ENCODE results near the gene DBF4. TPM values are rescaled to one million over a fixed set of nuclear protein-coding genes. Genes with fewer than 3 reads are reported as not detected.

The DBF4 gene
- total and polyA plus RNA-seq, 10 of the 15 experiments (the other 5 are each of a cell fraction or from before 2014, with no cell fraction given), result 29.3 to 89.8 (median 62.4) TPM

GRCh38 chr7:87933953-87934698, 57.8 kb downstream of the DBF4 start, which contains the start of gene ADAM22 (continued):
- TF ChIP-seq NR2C2 (IDR thresholded peaks at IDR 0.05; ENCODE audit: borderline replicate concordance, control insufficient read depth, insufficient read length, low read depth) (no peak), RAD21 (IDR thresholded peaks at IDR 0.05; ENCODE audit: insufficient read depth, low read depth, low read length) (peak; percentile 19; the same call in 1 of the 2 replicates), ETV6 (conservative IDR thresholded peaks at IDR 0.05 in 1 of 2, IDR thresholded peaks at IDR 0.05 in 1 of 2; ENCODE audit: borderline replicate concordance in 1 of 2, low read depth in 1 of 2) (0 out of 4 replicates have a peak, but pooled peaks of 1 of the 2 experiments have one; percentile 9), HCFC1 (IDR thresholded peaks at IDR 0.05; ENCODE audit: low read length) (peak; percentile 95), POU2F2 (IDR thresholded peaks at IDR 0.05; ENCODE audit: borderline replicate concordance, low read depth, low read length) (no peak; the same call in 2 of the 3 replicates), CHD2 (IDR thresholded peaks at IDR 0.05; ENCODE audit: borderline replicate concordance, low read depth, low read length) (peak; percentile 67; the same call in 1 of the 2 replicates), SMC3 (IDR thresholded peaks at IDR 0.05; ENCODE audit: borderline replicate concordance, low read length) (peak; percentile 6; the same call in 1 of the 2 replicates), ELK1 (IDR thresholded peaks at IDR 0.05; ENCODE audit: low read depth, low read length) (peak; percentile 58; the same call in 1 of the 2 replicates), IRF3 (IDR thresholded peaks at IDR 0.05) (no peak), ZBTB4 (CRISPR knock-in tag; IDR thresholded peaks at IDR 0.05) (no peak), PBX3 (IDR thresholded peaks at IDR 0.05; ENCODE audit: insufficient replicate concordance, low read depth, low read length) (no peak), CEBPB (IDR thresholded peaks at IDR 0.05; ENCODE audit: borderline replicate concordance in 1 of 2, low read depth in 2 of 2, low read length in 2 of 2) (no peak), EZH2 (IDR thresholded peaks at IDR 0.05; ENCODE audit: borderline replicate concordance, control insufficient read depth, low read depth, low read length) (no peak), FOS (IDR thresholded peaks at IDR 0.05; ENCODE audit: borderline replicate concordance, extremely low read depth, insufficient read length) (no peak), HDAC6 (IDR thresholded peaks at IDR 0.05; ENCODE audit: unreplicated experiment) (no peak), DPF2 (IDR thresholded peaks at IDR 0.05) (peak; percentile 82), SIN3A (IDR thresholded peaks at IDR 0.05; ENCODE audit: low read depth, low read length) (0 out of 2 replicates have a peak, but pooled peaks have one; percentile 68), MLLT1 (IDR thresholded peaks at IDR 0.05) (no peak), ESRRA (IDR thresholded peaks at IDR 0.05; ENCODE audit: low read length) (peak; percentile 49; the same call in 1 of the 2 replicates)

Data from GM12878 (cell line).